BE2C (cell line): ENCODE data around the gene JDP2.

Experiments
- DNase-seq: peaks from one replicate; pipeline ENCODE4 v3.0.0-alpha.2; 2020
- H3K27me3 ChIP-seq: fragments of 250-450 bp; sonication (Bioruptor Pico); 2 replicates; pipeline ENCODE4 v1.5.1; 2020; ENCODE audit warnings: mild to moderate bottlenecking
- H3K36me3 ChIP-seq: fragments of 250-450 bp; sonication (Bioruptor Pico); 2 replicates; pipeline ENCODE4 v1.5.1; 2020; ENCODE audit warnings: mild to moderate bottlenecking
- H3K4me1 ChIP-seq: fragments of 250-450 bp; sonication (Bioruptor Pico); 2 replicates; pipeline ENCODE4 v1.5.1; 2020
- H3K4me3 ChIP-seq: 2 replicates; pipeline ENCODE4 v1.5.1; 2011; ENCODE audit warnings: low read depth, low read length
- H3K9me3 ChIP-seq: fragments of 250-450 bp; sonication (Bioruptor Pico); 2 replicates; pipeline ENCODE4 v1.5.1; 2020
- TF ChIP-seq, protein P1 (sequence below): IDR thresholded peaks from 2 replicates; pipeline ENCODE4 v1.5.1; 2012; ENCODE audit warnings: mild to moderate bottlenecking, low read depth, low read length

The JDP2 gene

DNA sequence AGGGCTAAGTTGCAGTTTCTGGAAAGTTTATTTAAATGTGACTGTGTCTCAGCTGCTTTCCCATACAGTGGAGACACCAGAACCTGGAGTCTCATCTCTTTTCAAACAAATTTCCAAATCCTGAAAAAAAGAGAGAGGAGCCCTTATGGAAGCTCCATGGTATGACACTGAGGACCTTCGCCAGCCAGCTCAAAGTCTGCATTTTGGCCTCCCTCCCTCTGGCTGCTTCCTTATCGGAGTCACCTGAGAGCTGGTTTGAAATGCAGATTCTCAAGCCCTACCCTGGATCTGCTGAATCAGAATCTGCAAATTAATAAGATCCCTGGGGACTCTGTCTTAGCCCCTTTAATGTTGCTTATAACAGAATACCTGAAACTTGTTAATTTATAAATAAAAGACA, 21.7 kb upstream of the JDP2 start:
- TF ChIP-seq, protein P1, sequence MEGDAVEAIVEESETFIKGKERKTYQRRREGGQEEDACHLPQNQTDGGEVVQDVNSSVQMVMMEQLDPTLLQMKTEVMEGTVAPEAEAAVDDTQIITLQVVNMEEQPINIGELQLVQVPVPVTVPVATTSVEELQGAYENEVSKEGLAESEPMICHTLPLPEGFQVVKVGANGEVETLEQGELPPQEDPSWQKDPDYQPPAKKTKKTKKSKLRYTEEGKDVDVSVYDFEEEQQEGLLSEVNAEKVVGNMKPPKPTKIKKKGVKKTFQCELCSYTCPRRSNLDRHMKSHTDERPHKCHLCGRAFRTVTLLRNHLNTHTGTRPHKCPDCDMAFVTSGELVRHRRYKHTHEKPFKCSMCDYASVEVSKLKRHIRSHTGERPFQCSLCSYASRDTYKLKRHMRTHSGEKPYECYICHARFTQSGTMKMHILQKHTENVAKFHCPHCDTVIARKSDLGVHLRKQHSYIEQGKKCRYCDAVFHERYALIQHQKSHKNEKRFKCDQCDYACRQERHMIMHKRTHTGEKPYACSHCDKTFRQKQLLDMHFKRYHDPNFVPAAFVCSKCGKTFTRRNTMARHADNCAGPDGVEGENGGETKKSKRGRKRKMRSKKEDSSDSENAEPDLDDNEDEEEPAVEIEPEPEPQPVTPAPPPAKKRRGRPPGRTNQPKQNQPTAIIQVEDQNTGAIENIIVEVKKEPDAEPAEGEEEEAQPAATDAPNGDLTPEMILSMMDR = no peak
- Histone ChIP-seq H3K4me3 (no peak overlapping the region), H3K9me3 (no peaks in the 10 kb centered on the region), H3K36me3 (no peaks in the 10 kb centered on the region), H3K27me3 (no peaks in the 10 kb centered on the region), H3K4me1 (no peaks in the 10 kb centered on the region)
- no peak for DNase-seq

DNA sequence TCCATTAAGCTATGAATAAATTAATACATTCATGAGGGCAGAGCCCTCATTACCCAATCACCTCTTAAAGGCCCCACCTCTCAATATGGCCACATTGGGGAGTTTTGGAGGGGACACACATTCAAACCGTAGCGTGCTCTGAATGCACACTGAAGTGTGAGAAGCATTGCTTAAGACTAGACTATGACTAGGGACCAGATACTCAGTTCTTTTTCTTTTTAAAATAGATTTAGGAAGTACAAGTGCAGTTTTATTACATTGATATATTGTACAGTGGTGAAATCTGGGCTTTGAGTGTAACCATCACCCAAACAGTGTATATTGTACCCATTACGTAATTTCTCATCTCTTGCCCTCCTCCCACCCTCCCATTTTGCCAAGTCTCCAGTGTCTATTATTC, 21.0 kb upstream of the JDP2 start:
- H3K27me3 ChIP-seq = no peaks in the 10 kb centered on the region
- no peak overlapping the region for H3K4me3 ChIP-seq
- no peaks in the 10 kb centered on the region for H3K9me3 ChIP-seq
- H3K36me3 ChIP-seq = no peaks in the 10 kb centered on the region
- TF ChIP-seq, protein P1 = no peak
- no peaks in the 10 kb centered on the region for H3K4me1 ChIP-seq
- no peak for DNase-seq

DNA sequence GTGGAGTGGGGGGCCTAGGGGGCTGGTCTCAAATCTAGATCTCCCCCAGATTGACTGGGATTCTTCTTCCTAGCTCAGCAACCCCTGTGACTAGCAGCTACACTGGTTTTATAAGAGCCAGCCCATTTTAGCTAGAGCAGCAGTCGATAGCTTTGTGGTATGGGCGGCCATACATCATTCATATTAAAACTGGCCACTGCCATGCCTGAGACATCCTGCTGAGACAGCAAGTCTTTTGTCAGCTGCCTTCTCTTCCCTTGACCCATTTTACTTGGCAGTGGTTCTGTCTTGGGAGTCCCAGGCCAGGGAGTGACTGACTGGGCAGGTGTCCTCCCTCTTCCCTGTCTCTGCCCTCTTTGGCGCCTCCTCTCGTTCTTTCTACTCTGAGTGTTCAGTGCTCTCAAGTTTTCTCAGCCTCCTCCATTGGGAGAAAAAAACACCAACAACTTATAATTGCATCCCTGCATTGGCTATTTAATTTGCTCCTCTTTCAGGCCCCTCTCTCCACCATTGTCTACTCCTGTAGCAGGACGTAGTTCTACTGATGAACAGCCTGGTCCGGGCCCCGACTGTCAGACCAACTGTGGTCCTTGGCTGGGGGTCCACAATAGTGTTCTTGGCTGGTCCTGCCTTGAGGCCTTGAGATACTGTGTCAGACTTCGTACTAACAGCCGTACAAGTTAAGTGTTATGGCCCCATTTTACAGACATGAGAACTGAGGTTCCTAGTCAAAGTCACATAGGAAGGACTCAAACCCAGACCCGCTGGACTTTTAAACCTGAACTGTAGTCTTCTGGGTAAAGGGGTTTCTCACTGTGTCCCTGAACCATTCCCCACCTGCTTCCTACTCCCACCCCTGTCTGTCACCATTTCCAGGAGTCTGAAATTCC, 18.3 kb upstream of the JDP2 start:
- TF ChIP-seq, protein P1 = no peak
- Histone ChIP-seq H3K4me1 (no peaks in the 10 kb centered on the region), H3K36me3 (no peaks in the 10 kb centered on the region), H3K9me3 (no peaks in the 10 kb centered on the region), H3K27me3 (no peaks in the 10 kb centered on the region), H3K4me3 (no peak overlapping the region)
- no peak for DNase-seq

DNA sequence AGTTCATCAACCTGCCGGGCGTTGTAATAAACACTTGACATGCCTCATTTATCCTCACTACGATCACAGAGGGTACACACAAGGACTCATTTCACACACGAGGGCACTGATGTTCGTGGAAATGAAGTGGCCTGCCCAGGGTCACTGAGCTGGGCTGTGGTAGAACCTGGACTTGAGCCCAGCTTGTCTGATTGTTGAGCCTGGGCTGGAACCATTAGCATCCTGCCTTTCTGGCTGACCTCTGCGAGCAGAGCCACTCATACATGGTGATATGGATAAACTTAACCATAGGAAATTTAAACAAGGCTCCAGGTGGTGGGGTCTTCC, 16.6 kb upstream of the JDP2 start:
- Histone ChIP-seq H3K4me1 (no peaks in the 10 kb centered on the region), H3K4me3 (no peak overlapping the region), H3K9me3 (no peaks in the 10 kb centered on the region), H3K27me3 (no peaks in the 10 kb centered on the region), H3K36me3 (no peaks in the 10 kb centered on the region)
- DNase-seq = no peak
- TF ChIP-seq, protein P1 = no peak

DNA sequence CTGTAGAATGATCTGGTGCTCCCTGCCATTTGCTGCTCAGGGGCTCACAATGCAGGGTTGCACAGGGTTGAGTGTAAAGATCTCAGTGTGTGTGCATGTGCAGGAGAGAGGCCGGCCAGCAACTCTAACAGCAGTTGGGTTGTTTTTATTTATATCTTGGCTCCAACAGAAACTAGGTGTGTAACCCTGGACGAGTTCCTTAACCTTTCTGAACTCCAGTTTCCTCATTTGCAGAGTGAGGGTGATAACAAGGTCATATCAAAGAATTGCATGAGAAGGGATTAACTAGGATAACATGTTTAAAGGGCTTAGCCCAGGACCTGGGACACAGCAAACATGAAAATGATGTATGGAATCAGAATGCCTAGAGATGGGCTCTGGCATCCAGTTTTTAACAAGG, 14.8 kb upstream of the JDP2 start:
- TF ChIP-seq, protein P1 = no peak
- DNase-seq = no peak
- Histone ChIP-seq H3K36me3 (no peaks in the 10 kb centered on the region), H3K27me3 (no peaks in the 10 kb centered on the region), H3K4me1 (no peaks in the 10 kb centered on the region), H3K4me3 (no peak overlapping the region), H3K9me3 (no peaks in the 10 kb centered on the region)

DNA sequence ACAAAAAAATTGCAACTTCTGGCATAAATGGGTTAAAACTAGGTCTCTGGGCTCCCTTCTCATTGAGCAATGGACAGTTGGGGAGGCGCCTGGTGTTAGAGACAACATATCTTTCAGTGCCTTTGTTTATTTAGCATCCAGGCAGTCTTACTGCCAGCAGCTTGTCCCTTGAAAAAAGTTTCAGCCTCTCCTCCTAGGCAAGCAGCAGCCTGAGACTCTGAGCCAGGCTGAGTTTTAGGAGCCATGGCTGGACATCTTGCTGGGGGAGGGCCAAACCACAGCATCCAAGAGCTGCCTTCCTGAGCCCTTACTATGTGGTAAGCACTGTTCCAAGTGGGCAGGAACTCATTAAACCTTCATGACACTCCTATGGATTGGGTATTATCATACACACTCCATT, 10.1 kb upstream of the JDP2 start:
- TF ChIP-seq, protein P1 = no peak
- Histone ChIP-seq H3K9me3 (no peaks in the 10 kb centered on the region), H3K36me3 (no peaks in the 10 kb centered on the region), H3K4me1 (no peaks in the 10 kb centered on the region), H3K27me3 (no peaks in the 10 kb centered on the region), H3K4me3 (no peak overlapping the region)
- DNase-seq = no peak
